ENCODE measurements around the gene FCAMR.

Gene FCAMR

DNA sequence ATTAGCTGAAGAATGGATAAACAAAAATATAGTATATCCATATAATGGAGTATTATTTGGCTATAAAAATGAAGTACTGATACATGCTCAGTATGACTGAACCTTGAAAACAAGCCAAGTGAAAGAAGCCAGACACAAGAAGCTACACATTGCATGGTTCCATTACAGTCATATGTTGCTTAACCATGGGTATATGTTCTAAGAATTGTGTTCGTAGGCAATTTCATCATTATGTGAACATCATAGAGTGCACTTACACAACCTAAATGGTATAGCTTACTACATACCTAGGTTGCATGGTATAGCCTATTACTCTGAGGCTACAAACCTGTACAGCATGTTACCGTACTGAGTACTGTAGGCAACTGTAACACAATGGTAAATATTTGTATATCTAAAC, 28.6 kb upstream of the FCAMR start:
- DNase-seq (ENCODE audit: low spot score) = no peak

DNA sequence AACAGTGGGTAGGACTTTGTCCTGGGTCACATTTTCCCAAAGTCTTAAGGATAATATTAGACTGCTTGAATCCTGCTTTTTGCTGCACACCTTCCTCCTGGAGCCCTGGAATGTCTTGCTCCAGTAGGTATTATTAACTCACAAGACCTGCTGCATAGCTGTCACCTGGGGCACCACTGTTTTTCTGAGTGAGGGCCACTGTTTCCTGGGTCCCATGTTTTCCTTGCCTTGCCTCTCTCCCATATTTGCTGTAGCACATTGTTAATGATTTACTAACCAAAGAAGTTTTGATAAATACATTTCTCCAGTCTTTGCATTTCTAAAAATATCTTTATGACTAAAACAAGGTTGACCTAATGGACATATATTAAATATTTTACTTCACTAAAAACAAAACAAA, 22.5 kb upstream of the FCAMR start:
- DNase-seq (ENCODE audit: low spot score) = no peak

DNA sequence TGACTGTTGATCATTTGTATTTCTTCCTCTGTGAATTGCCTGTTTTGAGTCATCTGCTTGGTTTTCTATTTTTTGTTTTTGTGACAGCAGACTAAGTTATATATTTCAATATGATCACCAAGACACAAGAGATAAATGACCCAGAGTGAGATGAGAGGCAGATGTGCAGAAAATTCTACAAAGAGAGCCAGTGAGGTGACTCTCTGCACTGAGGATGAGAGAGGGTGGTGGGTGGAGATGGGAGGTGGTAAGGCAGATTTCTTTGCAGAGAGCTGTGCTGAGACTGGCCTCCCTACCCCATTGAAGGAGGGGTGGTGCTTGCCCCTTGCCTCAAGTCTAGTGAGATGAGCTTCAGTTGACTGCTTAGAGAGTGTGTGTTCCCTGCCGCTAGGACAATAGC, 17.6 kb upstream of the FCAMR start:
- no peak for DNase-seq (ENCODE audit: low spot score)

DNA sequence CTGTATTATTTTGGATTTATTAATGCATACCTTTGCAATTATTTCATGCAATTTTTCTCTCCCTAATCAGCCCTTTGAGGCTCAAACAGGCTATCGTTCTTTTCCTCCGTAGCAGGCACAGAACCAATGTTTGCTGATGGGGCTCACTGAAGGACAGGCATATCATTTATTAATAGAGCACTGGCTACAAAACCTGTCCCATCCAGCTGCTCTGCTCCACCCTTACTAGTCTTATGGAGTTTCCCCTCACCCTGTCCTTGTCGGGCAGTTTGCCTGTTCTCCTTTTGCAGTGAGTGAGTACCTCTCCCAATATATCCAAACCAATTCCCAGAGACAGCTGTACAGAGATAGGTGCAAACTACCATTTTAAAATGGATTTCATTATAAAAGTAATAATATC, 16.6 kb upstream of the FCAMR start:
- no peak for DNase-seq (ENCODE audit: low spot score)

DNA sequence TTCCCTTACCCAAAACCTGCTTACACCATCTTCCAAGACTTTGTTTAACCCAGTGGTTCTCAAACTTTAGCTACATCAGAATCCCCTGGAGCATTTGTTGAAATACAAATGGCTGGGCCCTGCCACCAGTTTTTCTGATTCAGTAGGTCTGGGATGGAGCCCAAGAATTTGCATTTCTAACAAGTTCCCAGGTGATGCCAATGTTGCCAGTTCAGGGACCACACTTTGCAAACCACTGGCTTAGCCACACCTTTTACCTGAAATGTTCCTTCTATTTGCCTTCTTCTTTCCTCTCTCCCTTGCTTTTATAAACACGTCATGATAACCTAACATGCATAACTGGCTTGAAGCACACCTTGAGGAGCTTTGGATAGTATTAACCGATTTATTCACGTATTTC, 16.1 kb upstream of the FCAMR start:
- no peak for DNase-seq (ENCODE audit: low spot score)

DNA sequence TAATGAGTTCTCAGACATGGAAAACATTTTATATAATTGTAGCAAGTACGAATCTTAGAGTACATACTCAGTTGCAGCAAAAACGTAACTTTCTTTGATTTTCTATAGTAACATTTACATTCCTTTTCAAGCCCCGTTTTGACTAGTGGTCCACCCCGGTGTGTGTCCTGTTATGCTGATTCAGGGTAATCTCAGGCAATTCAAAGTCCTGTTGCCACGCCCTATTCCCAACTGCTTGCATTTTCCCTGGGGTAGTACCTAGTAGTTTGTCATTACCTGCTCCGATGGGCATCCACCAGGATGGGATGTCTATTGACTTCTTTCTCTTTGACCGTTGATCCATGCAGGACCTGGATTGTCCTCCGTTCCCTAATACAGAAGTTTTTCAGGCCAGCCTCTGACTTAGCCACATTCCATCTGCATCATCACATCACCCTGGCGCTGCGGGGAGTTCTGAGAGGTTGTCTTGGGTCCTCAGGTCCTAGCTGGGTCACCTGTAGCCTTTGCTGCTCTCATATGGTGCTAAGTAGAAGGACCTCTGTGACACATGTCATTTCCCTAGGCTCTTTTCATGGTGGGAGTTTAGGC, 15.0 kb upstream of the FCAMR start:
- DNase-seq (ENCODE audit: low spot score) = no peak

DNA sequence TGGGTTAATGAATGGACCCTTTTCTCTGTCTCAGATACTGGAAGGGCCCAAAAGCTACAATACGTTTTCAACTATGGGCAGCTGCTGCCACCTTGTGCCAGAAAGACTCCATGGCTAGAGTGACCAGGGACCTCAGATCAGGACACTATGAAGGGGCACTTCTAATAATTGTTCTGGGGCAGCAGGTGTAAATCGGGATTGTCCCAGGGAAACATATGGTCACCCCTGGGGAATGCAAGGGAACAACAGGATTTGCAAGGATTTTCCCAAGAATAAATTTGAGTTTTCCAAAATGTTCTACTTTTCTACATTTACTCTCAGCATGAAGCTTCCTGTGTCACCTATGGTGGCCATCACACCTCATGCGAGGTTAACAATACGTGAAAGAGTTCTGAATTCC, 12.0 kb upstream of the FCAMR start:
- DNase-seq (ENCODE audit: low spot score) = peak; percentile 29

DNA sequence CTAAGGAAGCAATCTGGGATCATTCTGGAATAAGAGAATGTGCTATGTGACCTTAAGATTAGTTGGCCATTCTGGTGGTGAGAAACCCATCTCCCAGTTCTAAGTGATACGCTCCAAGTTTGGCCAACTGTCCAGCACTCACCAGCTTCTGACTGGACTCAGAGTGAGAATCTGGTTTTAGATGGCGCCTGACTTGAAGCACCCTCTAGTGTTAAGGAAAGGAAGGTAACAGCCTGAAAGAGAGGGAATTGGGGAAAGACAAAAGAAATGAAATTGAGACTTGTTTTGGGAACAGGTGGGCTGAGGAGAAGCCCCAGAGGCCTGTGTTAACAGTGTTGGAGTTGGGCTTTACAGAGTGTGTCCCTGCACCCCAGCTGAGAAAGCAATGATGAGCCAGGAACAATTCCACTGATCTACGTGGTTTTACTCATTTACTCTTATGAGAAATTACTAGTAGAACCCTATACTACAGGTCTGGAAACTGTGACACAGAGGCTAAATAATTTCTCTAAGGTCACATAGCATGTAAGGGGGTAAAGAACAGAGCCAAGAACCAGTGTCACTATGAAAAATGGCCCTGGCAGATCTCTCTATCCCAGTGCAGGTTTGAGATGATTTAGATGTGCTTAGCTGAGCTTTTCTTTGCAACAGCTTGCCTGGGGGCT, 9.3 kb upstream of the FCAMR start:
- peak; percentile 7 for DNase-seq (ENCODE audit: low spot score)

DNA sequence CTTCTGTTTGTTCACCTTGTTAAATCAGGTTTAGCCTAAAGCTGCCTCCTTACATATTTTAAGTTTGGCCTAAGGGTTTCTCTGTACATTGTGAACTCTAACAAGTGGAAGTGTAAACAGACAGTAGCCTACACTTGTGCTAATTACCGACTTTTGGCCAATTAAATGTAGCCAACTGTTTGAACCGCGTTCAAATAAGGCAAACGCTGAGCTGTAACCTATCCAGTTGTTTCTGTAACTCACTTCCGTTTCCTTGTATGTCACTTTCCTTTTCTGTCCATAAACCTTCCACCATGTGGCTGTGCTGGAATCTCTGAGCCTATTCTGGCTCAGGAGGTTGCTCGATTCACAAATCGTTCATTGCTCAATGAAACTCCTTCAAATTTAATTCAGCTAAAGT, 8.0 kb upstream of the FCAMR start:
- DNase-seq (ENCODE audit: low spot score) = no peak

DNA sequence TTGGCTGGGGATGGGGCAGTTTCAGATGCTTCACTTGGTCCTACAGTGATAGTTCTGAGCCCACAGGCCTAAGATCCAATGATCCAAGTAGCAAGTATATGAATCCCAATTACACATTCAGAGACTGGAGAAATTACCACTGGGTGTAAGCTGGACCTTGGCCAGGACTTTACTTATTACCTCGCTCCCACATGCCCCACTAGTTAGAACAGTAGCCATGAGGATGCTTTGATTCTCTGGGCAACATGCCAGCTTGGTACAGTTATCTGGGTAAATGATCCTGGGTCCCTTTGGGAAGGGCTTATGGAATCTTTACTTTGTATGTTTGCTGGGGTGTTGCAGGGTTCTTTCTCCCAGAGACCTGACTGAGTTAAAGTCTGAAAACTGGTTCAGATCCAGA, 5.0 kb upstream of the FCAMR start:
- DNase-seq (ENCODE audit: low spot score) = no peak

DNA sequence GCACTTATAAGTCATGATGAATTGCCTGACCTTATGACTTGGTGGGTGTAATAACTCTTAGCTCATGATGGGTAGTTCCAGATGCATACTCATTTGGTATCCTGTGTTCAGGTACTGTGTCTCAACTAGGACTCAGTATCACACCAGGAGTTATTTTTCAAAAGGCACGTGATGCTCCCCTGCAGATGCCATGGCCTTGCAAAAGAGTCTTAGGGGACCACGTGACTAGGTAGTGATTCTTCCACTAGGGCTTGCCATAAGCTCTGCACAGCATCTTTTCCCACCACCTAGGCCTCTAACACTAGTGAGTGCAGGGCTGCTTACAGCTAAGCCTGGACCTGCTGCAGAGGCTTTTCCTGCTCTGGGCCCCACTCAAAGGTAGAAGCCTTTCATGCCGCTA, 3.9 kb upstream of the FCAMR start:
- DNase-seq (ENCODE audit: low spot score) = no peak

DNA sequence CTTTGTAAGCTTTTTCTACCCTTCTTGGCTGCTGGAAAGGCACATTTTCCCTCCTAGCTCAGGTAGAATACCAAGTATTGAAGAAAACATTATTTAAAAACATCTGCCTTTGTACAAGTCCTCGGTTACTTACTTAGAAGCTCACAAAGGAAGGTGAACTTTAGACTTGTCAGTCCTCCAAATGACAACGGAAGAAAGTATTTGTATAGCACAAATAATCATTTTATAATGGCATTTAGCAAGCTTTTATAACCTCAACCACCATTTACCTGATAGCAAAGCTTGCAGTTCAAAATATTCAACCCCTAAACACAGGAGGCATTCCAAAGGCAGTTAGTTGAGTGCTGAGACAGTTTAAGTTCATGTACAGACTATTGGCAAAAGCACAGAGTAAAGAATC, 2.5 kb upstream of the FCAMR start:
- DNase-seq (ENCODE audit: low spot score) = no peak

DNA sequence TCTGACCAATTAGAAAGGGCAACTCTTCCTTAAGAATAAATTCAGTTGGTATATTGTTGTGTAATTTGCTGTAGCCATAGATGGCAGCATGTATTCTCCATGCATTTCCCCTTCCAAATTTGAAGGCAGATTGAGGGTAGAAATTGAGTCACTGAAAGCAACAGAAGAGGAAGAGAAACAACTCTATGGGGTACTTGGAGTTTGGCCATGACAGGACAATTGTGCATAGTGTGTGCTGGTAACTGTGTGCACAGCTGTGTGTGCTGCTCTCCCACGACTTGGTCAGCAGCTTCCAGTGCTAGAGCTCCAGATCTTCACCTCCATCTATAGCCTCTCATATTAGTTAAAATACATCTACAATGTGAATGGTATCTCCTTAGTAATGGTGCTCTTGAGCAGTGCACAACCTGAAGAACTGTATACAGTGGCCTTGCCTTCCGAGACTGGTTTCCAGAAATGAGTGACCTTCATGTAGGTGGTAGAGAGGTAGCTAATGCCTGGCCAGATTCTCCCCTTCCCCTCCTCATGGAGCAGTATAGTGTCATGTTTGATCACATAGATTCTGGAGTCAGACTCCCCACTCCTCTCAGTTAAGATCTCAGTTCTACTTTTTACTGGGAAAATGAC, 882 bp upstream of the FCAMR start:
- DNase-seq (ENCODE audit: low spot score) = no peak

DNA sequence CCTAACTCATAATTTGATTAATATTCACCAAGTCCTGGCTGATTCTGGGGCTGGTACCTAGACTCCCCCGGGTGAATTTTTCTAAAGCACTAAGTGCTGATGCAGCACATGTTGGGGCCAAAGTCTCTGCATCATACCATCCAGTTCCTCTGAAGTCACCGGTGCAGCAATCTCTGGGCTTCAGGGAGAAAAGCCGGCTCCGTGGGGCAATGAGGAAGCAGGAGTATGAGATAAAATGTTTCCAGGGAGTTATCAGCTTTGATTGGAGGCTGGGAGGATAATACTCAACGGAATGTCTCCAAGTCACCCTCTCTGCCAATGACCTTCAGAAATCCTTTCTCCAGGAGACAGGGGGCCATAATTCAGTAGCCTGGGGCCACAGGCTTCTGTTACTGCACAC, 1.2 kb downstream of the FCAMR start:
- DNase-seq (ENCODE audit: low spot score) = no peak

DNA sequence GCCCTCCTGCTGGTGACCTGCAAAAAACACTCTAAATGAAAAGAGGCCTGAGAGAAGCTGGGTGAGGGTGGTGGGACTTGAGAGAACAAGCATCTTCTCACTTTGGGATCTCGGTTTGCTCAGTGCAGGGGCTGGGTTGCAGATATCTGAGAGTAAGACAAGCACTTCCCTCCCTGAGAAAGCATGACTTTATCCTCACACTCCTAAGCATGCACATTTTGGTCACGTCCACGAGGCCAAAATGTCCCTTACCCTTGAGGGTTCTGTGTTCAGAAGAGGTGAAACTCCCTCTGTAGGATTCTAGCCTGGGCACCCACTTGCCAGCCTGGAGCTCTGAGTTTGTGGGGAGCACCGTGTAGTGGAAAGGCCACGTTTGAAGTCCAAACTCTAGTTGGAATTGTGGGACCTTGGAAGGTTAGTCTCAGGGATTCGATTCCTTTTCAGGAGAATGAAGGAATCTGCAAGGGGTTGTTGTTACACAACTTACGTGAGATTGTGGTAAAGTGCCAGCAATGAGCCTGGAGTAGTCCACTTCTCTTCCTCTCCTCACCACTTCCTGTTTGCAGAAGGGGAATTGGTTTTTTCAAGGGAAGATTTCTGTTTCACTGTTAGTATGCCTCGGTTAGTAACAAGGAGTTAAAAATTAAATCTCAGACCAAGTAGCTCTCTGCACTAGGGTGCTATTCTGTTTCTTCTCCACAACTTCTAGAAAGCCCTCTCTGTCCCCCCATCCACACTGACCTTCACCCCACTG, 3.0 kb downstream of the FCAMR start:
- DNase-seq (ENCODE audit: low spot score) = no peak

DNA sequence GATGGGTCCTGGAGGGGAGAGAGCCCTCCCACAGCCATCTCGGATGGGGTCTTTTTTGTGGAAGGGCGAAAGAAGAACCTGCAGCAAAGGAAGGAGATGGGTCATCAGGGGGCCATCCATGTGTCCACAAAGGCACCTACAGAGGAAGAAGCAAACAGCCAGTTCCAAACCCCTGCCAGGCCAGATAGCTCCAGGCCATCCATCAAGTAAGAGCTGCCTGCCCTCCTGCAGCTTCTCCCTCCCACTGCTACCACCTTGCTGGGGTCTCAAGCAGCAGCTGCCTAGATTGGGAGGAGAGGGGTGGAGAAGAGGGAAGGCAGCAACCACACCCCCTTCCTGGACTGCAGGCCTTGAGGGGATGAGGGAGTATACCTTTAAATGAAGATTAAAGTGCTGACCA, 4.5 kb downstream of the FCAMR start:
- no peak for DNase-seq (ENCODE audit: low spot score)

DNA sequence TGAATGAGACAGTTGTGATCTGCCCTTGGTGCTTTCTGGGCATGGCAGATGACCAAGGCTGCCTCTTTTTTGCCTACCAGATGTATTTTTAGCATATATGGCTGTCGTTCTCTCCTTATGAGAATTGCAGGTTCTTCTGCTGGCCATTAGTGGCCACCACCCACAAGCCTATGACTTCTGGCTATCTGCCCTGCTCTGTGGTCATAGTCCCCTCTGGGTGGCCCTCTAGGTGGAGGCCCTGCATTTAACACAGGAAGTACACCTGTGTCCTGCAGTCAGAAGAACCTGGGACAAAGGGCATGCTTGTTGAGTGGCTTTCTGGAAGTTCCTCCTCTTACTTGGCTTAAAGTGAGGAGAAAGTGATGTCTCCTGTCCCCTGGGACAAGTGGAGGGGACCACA, 6.5 kb downstream of the FCAMR start:
- no peak for DNase-seq (ENCODE audit: low spot score)

DNA sequence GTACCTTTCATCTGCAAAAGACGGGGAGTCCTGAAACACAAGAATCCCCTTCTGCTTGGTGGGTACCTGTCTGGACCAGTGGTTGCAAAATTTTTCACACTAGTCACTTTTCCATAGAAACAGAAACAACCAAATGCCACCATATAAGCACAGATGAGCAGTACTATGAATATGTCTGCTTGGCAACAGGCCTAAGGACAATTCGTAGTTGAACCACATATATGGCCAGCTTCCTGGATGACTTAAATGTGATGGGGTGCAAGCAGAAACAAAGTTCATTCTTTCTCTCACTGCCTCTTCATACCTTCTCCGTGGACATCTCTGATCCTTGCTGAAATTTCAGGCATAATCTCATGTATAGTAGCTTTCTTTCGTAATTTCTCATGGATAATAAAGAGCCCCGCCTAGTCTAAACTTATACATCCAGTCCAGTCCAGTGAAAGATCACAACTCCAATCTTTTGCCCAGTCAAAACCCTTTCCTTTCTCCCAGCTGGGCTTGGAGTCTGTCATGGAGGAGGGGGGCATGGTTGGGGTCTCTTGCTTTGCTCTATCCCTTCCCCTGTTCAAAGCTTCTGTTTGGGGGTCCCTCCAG, 7.0 kb downstream of the FCAMR start:
- no peak for DNase-seq (ENCODE audit: low spot score)

DNA sequence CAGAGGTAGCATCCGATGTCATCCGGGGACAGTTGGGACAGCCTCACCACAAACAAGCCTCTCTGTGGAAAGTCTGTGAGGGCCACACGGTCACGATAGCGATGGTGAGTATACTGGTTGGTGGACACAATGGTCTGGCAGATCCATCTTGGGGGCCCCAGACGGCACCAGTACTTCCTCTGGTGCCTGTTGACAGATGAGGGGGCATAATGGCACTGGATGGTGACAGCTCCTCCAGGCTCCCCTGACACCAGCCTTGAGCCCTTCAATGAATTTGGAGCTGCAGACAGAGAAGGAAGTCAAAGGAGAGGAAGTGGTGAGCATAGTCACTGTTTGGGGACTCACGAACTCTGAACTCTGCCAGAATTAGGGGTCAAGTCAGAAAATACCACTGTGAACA, 8.0 kb downstream of the FCAMR start:
- DNase-seq (ENCODE audit: low spot score) = no peak

DNA sequence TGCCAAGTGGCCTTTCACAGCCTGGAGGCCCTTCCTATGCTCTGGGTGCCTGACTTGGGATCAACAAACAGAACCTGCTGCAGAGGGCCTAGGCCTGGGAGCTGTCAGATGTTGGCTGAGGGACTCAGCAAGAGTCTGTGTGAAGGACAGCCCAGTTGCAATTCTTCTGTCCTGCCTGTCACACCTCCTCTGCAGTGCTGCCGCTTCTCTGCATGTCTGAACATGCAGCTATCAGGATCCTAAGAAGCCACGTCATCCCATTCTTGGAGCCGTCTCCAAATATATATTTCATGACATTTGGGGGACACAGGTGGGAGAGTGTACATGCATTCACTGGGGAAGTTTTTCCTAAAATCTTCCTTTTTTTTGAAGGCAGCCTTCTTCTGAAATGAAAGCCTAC, 8.6 kb downstream of the FCAMR start:
- no peak for DNase-seq (ENCODE audit: low spot score)

DNA sequence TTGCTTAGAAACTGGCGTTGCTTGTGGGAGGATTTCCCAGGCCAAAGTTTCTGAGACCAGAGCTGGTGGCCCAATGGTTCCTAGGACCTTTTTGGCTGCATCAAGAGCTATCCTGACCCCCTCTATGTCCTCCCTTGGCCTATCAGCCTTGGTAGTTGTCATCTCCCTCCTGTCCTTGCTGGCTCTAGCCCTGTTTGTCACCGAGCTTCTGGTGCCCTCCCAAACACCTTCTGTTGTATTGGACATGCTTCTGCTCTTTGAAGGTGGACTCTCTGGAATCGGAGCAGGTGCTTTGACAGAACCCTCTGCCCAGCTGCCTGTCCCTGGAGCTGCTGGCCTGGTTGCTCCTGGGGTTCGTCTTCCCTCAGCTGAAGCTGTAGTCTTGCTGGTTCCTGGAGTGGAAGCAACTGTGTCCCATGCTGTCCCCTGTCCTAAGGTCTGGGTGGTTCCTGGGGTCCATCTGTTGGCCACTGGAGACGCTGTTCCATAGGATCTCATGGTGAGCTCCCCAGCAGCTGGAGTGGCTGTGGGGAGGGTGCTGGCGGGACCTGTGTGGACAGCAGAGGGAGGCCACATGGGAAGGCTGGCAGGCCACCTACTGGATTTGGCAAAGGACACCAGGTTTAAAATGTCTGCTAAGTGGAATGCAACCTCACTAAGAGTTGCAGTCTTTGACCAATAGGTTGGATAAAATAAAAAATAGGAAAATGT, 9.4 kb downstream of the FCAMR start:
- no peak for DNase-seq (ENCODE audit: low spot score)

DNA sequence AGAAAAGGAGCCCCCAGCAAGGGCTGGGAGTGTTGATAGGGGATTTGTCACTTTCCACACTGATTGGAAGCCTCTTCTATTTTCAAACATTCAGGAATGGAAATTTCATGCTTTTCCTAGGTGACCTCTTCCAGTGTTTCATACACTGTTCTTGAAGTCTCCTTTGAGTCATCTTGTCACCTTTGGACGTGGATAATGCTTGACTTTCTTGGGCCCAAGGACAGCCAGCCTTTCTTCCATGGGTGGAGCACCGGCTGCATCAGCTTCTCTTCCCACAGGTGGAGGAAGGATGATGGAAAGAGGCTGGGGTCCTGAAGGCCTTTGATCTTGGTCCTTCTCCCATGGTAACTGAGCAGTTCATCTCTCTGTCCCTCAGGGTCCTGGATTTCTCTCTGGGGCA, 12.1 kb downstream of the FCAMR start:
- DNase-seq (ENCODE audit: low spot score) = no peak

All from kidney capillary endothelial cell (primary cell).